Chondrocyte (in vitro differentiated cells): ENCODE results near the gene TBX5. TPM values are rescaled to one million over a fixed set of nuclear protein-coding genes. Genes with fewer than 3 reads are reported as not detected.

Experiments
- DNase-seq: peaks from one replicate; pipeline ENCODE4 v3.0.0; 2021; ENCODE audit warnings: mixed read lengths, low spot score
- H3K27ac Mint-ChIP-seq: one replicate; pipeline ENCODE4 v1.8.0; 2021; ENCODE audit warnings: mild to moderate bottlenecking, moderate library complexity, mixed read lengths; ENCODE audit not compliant: unreplicated experiment
- H3K27me3 Mint-ChIP-seq: 2 replicates; pipeline ENCODE4 v1.8.0; 2021; ENCODE audit warnings: low read depth, mixed read lengths
- H3K36me3 Mint-ChIP-seq: 2 replicates; pipeline ENCODE4 v1.8.0; 2021; ENCODE audit warnings: low read depth, mixed read lengths
- H3K4me1 Mint-ChIP-seq: 2 replicates; pipeline ENCODE4 v1.8.0; 2021; ENCODE audit warnings: low read depth, mild to moderate bottlenecking, mixed read lengths
- H3K4me3 Mint-ChIP-seq: one replicate; pipeline ENCODE4 v1.8.0; 2021; ENCODE audit warnings: mild to moderate bottlenecking, moderate library complexity, mixed read lengths; ENCODE audit not compliant: unreplicated experiment
- H3K9me3 Mint-ChIP-seq: 2 replicates; pipeline ENCODE4 v1.8.0; 2021; ENCODE audit warnings: low read depth, mixed read lengths
- CTCF ChIP-seq: fragments of 200-600 bp; sonication (generic); IDR thresholded peaks from 2 replicates; pipeline ENCODE4 v1.5.0; 2021; ENCODE audit warnings: antibody characterized with exemption, mild to moderate bottlenecking, moderate library complexity
- total RNA-seq: library from RNA; stranded (reverse); gene quantifications from 3 replicates; pipeline ENCODE4 v1.2.1, GENCODE V29; 2021

TBX5 gene
- total RNA-seq, 1 donor from 2014 or later, result not detected

- no peaks in the 10 kb centered on the region for H3K36me3 Mint-ChIP-seq
- H3K4me3 Mint-ChIP-seq, result no peak overlapping the region
- H3K27ac Mint-ChIP-seq, result no peak overlapping the region
- no peaks in the 10 kb centered on the region for H3K27me3 Mint-ChIP-seq
- DNase-seq, result no peak
- no peaks in the 10 kb centered on the region for H3K4me1 Mint-ChIP-seq
- peaks cover 23% of the 10 kb centered on the region for H3K9me3 Mint-ChIP-seq
- TF ChIP-seq CTCF, result no peak
These were observed 70.3 kb downstream of the TBX5 start for GRCh38 chr12:114335607-114336006.

GRCh38 chr12:114334395-114334794 lies 71.5 kb downstream of the TBX5 start:
- no peak for DNase-seq
- Mint-ChIP-seq H3K4me1 (no peaks in the 10 kb centered on the region), H3K4me3 (no peak overlapping the region), H3K36me3 (no peaks in the 10 kb centered on the region), H3K27me3 (no peaks in the 10 kb centered on the region), H3K9me3 (peaks cover 25% of the 10 kb centered on the region), H3K27ac (no peak overlapping the region)
- TF ChIP-seq CTCF, result no peak

GRCh38 chr12:114328292-114328691 lies 77.7 kb downstream of the TBX5 start:
- H3K4me3 Mint-ChIP-seq, result no peak overlapping the region
- no peaks in the 10 kb centered on the region for H3K36me3 Mint-ChIP-seq
- H3K27me3 Mint-ChIP-seq, result no peaks in the 10 kb centered on the region
- H3K4me1 Mint-ChIP-seq, result no peaks in the 10 kb centered on the region
- H3K9me3 Mint-ChIP-seq, result peaks cover 28% of the 10 kb centered on the region
- no peak overlapping the region for H3K27ac Mint-ChIP-seq
- TF ChIP-seq CTCF, result no peak
- no peak for DNase-seq

- H3K4me3 Mint-ChIP-seq, result no peak overlapping the region
- H3K27me3 Mint-ChIP-seq, result no peaks in the 10 kb centered on the region
- no peak for TF ChIP-seq CTCF
These were observed 78.2 kb downstream of the TBX5 start for GRCh38 chr12:114327765-114328164.

GRCh38 chr12:114321524-114321923 lies 84.4 kb downstream of the TBX5 start:
- TF ChIP-seq CTCF, result no peak
- Mint-ChIP-seq H3K36me3 (no peaks in the 10 kb centered on the region), H3K4me3 (no peak overlapping the region), H3K4me1 (no peaks in the 10 kb centered on the region), H3K9me3 (peaks cover 3% of the 10 kb centered on the region), H3K27me3 (no peaks in the 10 kb centered on the region), H3K27ac (no peak overlapping the region)
- DNase-seq, result no peak

More at GRCh38 chr12:114327765-114328164, 78.2 kb downstream of the TBX5 start:
- Mint-ChIP-seq H3K9me3 (peaks cover 28% of the 10 kb centered on the region), H3K27ac (no peak overlapping the region), H3K4me1 (no peaks in the 10 kb centered on the region), H3K36me3 (no peaks in the 10 kb centered on the region)
- DNase-seq, result no peak
